PC-9 (cell line): Measurements from ENCODE around the gene NOP56. TPM values are rescaled to one million over a fixed set of nuclear protein-coding genes. Genes with fewer than 3 reads are reported as not detected.

ENCODE experiments used
- BruUV-seq: library from RNA; stranded (reverse); fragments of 400-500 nt; replicated peaks from 2 replicates; lab custom pipeline; 2021; lab: Mats Ljungman, UMichigan
- CTCF ChIA-PET: fragments of 300-600 bp; sonication (Branson Sonifier 250); formaldehyde crosslinking; loops from one replicate; lab custom pipeline; 2022; ENCODE audit warnings: antibody characterized with exemption; lab: Charles Lee
- POLR2A ChIA-PET: fragments of 300-600 bp; sonication (Branson Sonifier 250); formaldehyde crosslinking; loops from one replicate; lab custom pipeline; 2022; ENCODE audit warnings: antibody characterized with exemption; ENCODE audit not compliant: unreplicated experiment; lab: Charles Lee
- DNase-seq, 2 experiments: peaks; one replicate each; pipeline versions ENCODE4 v3.0.0 to v3.0.0-alpha.2; 2015 to 2022; ENCODE audit warnings: mixed read lengths in 1 of 2
- H2AFZ ChIP-seq: fragments of 200-600 bp; sonication (generic); 2 replicates; pipeline ENCODE4 v1.8.1; 2017; ENCODE audit warnings: antibody characterized with exemption
- H3F3A ChIP-seq: fragments of 200-600 bp; sonication (generic); 2 replicates; pipeline ENCODE4 v1.8.1; 2017; ENCODE audit warnings: antibody characterized with exemption, mild to moderate bottlenecking, low read depth; ENCODE audit not compliant: insufficient read depth
- H3K27ac ChIP-seq: fragments of 200-600 bp; sonication (generic); 2 replicates; pipeline ENCODE4 v1.6.1; 2016; ENCODE audit warnings: mixed run types
- H3K27me3 ChIP-seq: fragments of 200-600 bp; sonication (generic); 2 replicates; pipeline ENCODE4 v1.6.1; 2016; ENCODE audit warnings: low read depth, mixed run types; ENCODE audit not compliant: insufficient read depth
- H3K36me3 ChIP-seq: fragments of 200-600 bp; sonication (generic); 2 replicates; pipeline ENCODE4 v1.6.1; 2016; ENCODE audit warnings: low read depth, mixed run types
- H3K4me1 ChIP-seq: fragments of 200-600 bp; sonication (generic); replicated peaks from 2 replicates; pipeline ENCODE4 v1.6.1; 2016; ENCODE audit warnings: mixed run types; ENCODE audit not compliant: insufficient read depth
- H3K4me2 ChIP-seq: fragments of 200-600 bp; sonication (generic); 2 replicates; pipeline ENCODE4 v1.6.1; 2017; ENCODE audit warnings: mixed run types
- H3K4me3 ChIP-seq: fragments of 200-600 bp; sonication (generic); 2 replicates; pipeline ENCODE4 v1.6.1; 2016; ENCODE audit warnings: mixed run types
- H3K79me2 ChIP-seq: fragments of 200-600 bp; sonication (generic); 2 replicates; pipeline ENCODE4 v1.6.1; 2017; ENCODE audit warnings: low read depth, mixed run types
- H3K9me2 ChIP-seq: fragments of 200-600 bp; sonication (generic); 2 replicates; pipeline ENCODE4 v1.8.1; 2017; ENCODE audit warnings: mild to moderate bottlenecking; ENCODE audit not compliant: insufficient read depth
- H3K9me3 ChIP-seq: fragments of 200-600 bp; sonication (generic); 2 replicates; pipeline ENCODE4 v1.8.1; 2016; ENCODE audit warnings: low read depth; ENCODE audit not compliant: insufficient read depth
- H4K20me1 ChIP-seq: fragments of 200-600 bp; sonication (generic); 2 replicates; pipeline ENCODE4 v1.8.1; 2017; ENCODE audit not compliant: insufficient read depth
- EZH2 ChIP-seq: fragments of 200-600 bp; sonication (generic); IDR thresholded peaks from 2 replicates; pipeline ENCODE4 v1.8.0; 2017; ENCODE audit warnings: antibody characterized with exemption, low read depth
- intact Hi-C: fragments of 100-400 bp; cut with micrococcal nuclease; formaldehyde crosslinking; loops from one replicate; pipeline ENCODE4 v1.10.0; 2022; ENCODE audit not compliant: unreplicated experiment
- total RNA-seq: library from RNA; stranded (reverse); gene quantifications from 2 replicates; pipeline ENCODE4 v1.2.3, GENCODE V29; 2021
- TF ChIP-seq, protein P1 (sequence below): fragments of 200-600 bp; sonication (generic); conservative IDR thresholded peaks from 2 replicates; pipeline ENCODE4 v1.6.1; 2017; ENCODE audit warnings: mixed run types, antibody characterized with exemption, mild to moderate bottlenecking, moderate library complexity

The NOP56 gene
- total RNA-seq, 1 experiment from 2014 or later: 210 TPM

DNA sequence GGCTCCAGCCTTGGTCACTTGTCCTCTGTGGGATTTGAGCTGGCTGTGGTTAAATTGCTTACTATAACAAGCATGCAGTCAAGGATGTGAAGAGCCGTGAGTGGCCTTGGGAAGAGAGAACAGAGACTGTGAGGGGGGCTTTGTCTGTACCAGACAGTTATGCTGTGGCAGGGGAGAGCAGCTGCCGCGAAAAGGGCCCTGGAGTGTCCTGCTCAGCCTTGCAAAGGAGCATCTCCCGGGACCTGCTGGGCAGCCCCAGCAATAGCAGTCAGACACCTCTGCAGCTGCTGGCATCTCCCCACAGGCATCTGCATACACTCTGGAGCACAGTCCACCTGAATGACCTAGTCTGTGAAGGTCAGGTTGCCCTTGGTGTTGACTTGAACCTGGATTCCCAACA lies 46.5 kb downstream of the NOP56 start:
- no peak for DNase-seq
- Histone ChIP-seq H3K9me3 (no peaks in the 10 kb centered on the region), H3K9me2 (no peaks in the 10 kb centered on the region), H3K4me1 (no peaks in the 10 kb centered on the region), H3F3A (no peaks in the 10 kb centered on the region), H3K27ac (no peak overlapping the region), H4K20me1 (no peaks in the 10 kb centered on the region), H3K4me2 (no peak overlapping the region), H3K4me3 (no peak overlapping the region), H3K27me3 (peaks cover 89% of the 10 kb centered on the region), H2AFZ (no peak overlapping the region), H3K36me3 (no peaks in the 10 kb centered on the region), H3K79me2 (no peaks in the 10 kb centered on the region)
- TF ChIP-seq, protein P1, sequence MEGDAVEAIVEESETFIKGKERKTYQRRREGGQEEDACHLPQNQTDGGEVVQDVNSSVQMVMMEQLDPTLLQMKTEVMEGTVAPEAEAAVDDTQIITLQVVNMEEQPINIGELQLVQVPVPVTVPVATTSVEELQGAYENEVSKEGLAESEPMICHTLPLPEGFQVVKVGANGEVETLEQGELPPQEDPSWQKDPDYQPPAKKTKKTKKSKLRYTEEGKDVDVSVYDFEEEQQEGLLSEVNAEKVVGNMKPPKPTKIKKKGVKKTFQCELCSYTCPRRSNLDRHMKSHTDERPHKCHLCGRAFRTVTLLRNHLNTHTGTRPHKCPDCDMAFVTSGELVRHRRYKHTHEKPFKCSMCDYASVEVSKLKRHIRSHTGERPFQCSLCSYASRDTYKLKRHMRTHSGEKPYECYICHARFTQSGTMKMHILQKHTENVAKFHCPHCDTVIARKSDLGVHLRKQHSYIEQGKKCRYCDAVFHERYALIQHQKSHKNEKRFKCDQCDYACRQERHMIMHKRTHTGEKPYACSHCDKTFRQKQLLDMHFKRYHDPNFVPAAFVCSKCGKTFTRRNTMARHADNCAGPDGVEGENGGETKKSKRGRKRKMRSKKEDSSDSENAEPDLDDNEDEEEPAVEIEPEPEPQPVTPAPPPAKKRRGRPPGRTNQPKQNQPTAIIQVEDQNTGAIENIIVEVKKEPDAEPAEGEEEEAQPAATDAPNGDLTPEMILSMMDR: no peak
- TF ChIP-seq EZH2: no peak
- ChIA-PET POLR2A (no interaction called here), CTCF (no interaction called here)
- BruUV-seq: no TSS peak
- intact Hi-C loops: loop anchor here (10.0 kb wide), 1 partner anchor 616 kb away; no protein-coding TSS in a partner anchor

- H3K4me2 ChIP-seq: no peak overlapping the region
- H3K79me2 ChIP-seq: no peaks in the 10 kb centered on the region
- H3K4me3 ChIP-seq: no peak overlapping the region
- ChIA-PET CTCF (no interaction called here), POLR2A (no interaction called here)
- no peaks in the 10 kb centered on the region for H4K20me1 ChIP-seq
- DNase-seq: no peak
- no peak overlapping the region for H2AFZ ChIP-seq
- H3K9me2 ChIP-seq: no peaks in the 10 kb centered on the region
- no peaks in the 10 kb centered on the region for H3K4me1 ChIP-seq
- H3K36me3 ChIP-seq: no peaks in the 10 kb centered on the region
- H3K9me3 ChIP-seq: no peaks in the 10 kb centered on the region
- TF ChIP-seq, protein P1: no peak
- no peak for TF ChIP-seq EZH2
- peaks cover 90% of the 10 kb centered on the region for H3K27me3 ChIP-seq
- intact Hi-C loops: loop anchor here (10.0 kb wide), 1 partner anchor 615 kb away; no protein-coding TSS in a partner anchor
- no TSS peak for BruUV-seq
- no peak overlapping the region for H3K27ac ChIP-seq
- H3F3A ChIP-seq: no peaks in the 10 kb centered on the region
Observed at GRCh38 chr20:2699775-2700413, 47.5 kb downstream of the NOP56 start.

DNA sequence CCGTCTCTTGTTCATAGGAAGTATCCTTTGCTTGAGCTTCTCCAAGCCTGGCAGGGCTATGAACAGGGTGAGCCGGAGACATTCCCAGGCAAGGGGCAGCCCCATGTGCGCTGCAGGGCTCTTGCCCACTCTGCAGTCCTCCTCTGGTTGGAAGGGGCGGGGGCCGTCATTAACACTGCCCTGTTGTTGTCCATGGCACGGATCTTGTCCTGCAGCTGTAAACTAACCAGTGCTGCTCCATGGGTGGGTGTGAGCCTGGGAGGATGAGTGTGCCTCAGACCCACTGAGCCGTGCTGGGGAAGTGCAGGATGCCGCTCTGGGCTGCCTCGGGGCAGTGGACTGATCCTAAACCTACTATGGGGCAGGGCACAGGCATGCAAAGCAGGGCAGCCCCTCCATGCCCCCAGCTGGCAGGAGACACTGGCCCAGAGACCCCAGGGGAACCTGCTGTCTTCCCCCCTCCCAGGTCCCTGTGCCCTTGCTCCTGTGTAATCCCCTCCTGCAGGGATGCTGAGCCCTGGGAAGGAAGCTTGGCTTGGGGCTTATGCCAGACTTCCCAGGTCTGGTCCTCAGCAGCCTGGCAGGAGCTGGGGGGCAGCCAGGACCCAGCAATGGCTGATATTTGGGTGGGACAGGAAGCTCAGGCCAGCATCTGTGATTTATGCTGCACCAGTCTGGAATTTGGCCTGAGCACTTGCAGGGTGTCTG lies 48.6 kb downstream of the NOP56 start:
- no TSS peak for BruUV-seq
- Histone ChIP-seq H4K20me1 (no peaks in the 10 kb centered on the region), H3K4me2 (no peak overlapping the region), H3K9me2 (no peaks in the 10 kb centered on the region), H3K4me1 (no peaks in the 10 kb centered on the region), H3K27ac (no peak overlapping the region), H2AFZ (no peak overlapping the region), H3K27me3 (peaks cover 89% of the 10 kb centered on the region), H3K4me3 (no peak overlapping the region), H3K79me2 (no peaks in the 10 kb centered on the region), H3K9me3 (no peaks in the 10 kb centered on the region), H3K36me3 (no peaks in the 10 kb centered on the region), H3F3A (no peaks in the 10 kb centered on the region)
- intact Hi-C loops: no loop called here
- TF ChIP-seq, protein P1: no peak
- no peak for TF ChIP-seq EZH2
- ChIA-PET CTCF (no interaction called here), POLR2A (no interaction called here)
- no peak for DNase-seq
